Peyer's patch (tissue), 4 donors: ENCODE results near the gene FLT3.

Source experiments
- POLR2A ChIP-seq, 2 donors: fragments of 450-650 bp; IDR thresholded peaks; one replicate each; pipeline ENCODE4 v1.5.1; 2017; ENCODE audit warnings: antibody characterized with exemption in 2 of 2, mild to moderate bottlenecking in 2 of 2, moderate library complexity in 2 of 2
- TF ChIP-seq, protein P1 (sequence below), 6 experiments: fragments of 450-650 bp in 4 of 6; fragments of 200-600 bp in 2 of 6; sonication (generic) in 1 of 6; IDR thresholded peaks; one replicate each; pipeline ENCODE4 v1.5.1; 2017 to 2019; ENCODE audit warnings: antibody characterized with exemption in 6 of 6, mild to moderate bottlenecking in 3 of 6, moderate library complexity in 1 of 6

GRCh38 chr13:28012896-28013295 lies 87.5 kb downstream of the FLT3 start:
- TF ChIP-seq, protein P1, sequence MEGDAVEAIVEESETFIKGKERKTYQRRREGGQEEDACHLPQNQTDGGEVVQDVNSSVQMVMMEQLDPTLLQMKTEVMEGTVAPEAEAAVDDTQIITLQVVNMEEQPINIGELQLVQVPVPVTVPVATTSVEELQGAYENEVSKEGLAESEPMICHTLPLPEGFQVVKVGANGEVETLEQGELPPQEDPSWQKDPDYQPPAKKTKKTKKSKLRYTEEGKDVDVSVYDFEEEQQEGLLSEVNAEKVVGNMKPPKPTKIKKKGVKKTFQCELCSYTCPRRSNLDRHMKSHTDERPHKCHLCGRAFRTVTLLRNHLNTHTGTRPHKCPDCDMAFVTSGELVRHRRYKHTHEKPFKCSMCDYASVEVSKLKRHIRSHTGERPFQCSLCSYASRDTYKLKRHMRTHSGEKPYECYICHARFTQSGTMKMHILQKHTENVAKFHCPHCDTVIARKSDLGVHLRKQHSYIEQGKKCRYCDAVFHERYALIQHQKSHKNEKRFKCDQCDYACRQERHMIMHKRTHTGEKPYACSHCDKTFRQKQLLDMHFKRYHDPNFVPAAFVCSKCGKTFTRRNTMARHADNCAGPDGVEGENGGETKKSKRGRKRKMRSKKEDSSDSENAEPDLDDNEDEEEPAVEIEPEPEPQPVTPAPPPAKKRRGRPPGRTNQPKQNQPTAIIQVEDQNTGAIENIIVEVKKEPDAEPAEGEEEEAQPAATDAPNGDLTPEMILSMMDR (IDR thresholded peaks at IDR 0.05), result no peak
- no peak for TF ChIP-seq POLR2A (IDR thresholded peaks at IDR 0.05)
